Measurements from ENCODE around the gene ARMH1. TPM values are rescaled to one million over a fixed set of nuclear protein-coding genes. Genes with fewer than 3 reads are reported as not detected.
"Not testable (repeated sequence)": the region's sequence is repeated elsewhere in the genome, so short reads cannot be mapped to it uniquely, and the experiment has no call there.

The ARMH1 gene
- total and polyA plus RNA-seq, 3 donors from 2014 or later, result 17.4 to 42.9 (median 29.7) TPM

GRCh38 chr1:44694863-44695478, 20.5 kb downstream of the ARMH1 start:
- Histone ChIP-seq H3K27me3 (no peaks in the 10 kb centered on the region), H3K4me1 (no peaks in the 10 kb centered on the region), H3K27ac (no peak overlapping the region), H3K36me3 (ENCODE audit: low read depth, missing control alignments) (no peaks in the 10 kb centered on the region), H3K4me3 (no peak overlapping the region), H3K9me3 (no peaks in the 10 kb centered on the region)
- no peak for TF ChIP-seq CTCF (IDR thresholded peaks at IDR 0.05)
- TF ChIP-seq POLR2A (IDR thresholded peaks at IDR 0.05), result no peak
- 91 to 94% methylated on average over 7 of the region's 7 CpGs for WGBS, 2 donors
- intact Hi-C loops (cut with DNase I; ENCODE audit: low total_unique reads), result no loop called here
- DNase-seq, result no peak

- intact Hi-C loops (cut with DNase I; ENCODE audit: low total_unique reads), result no loop called here
- H3K4me1 ChIP-seq, result no peaks in the 10 kb centered on the region
- H3K9me3 ChIP-seq, result no peaks in the 10 kb centered on the region
- H3K27me3 ChIP-seq, result no peaks in the 10 kb centered on the region
- no peak overlapping the region for H3K4me3 ChIP-seq
- no peak for DNase-seq
- WGBS, 2 donors, result 87 to 93% methylated on average over 4 of the region's 4 CpGs
- no peaks in the 10 kb centered on the region for H3K36me3 ChIP-seq (ENCODE audit: low read depth, missing control alignments)
- TF ChIP-seq CTCF (IDR thresholded peaks at IDR 0.05) (no peak), POLR2A (IDR thresholded peaks at IDR 0.05) (no peak)
- no peak overlapping the region for H3K27ac ChIP-seq
Observed at GRCh38 chr1:44695671-44696070, 21.2 kb downstream of the ARMH1 start.

- intact Hi-C loops (cut with DNase I; ENCODE audit: low total_unique reads), result no loop called here
- TF ChIP-seq POLR2A (IDR thresholded peaks at IDR 0.05) (no peak), CTCF (IDR thresholded peaks at IDR 0.05) (no peak)
- no peak overlapping the region for H3K27ac ChIP-seq
- WGBS, 2 donors, result 79 to 88% methylated on average over 3 of the region's 3 CpGs
- H3K36me3 ChIP-seq (ENCODE audit: low read depth, missing control alignments), result no peaks in the 10 kb centered on the region
- H3K27me3 ChIP-seq, result no peaks in the 10 kb centered on the region
- DNase-seq, result no peak
- H3K4me3 ChIP-seq, result no peak overlapping the region
- no peaks in the 10 kb centered on the region for H3K9me3 ChIP-seq
- no peaks in the 10 kb centered on the region for H3K4me1 ChIP-seq
Observed at GRCh38 chr1:44696101-44696500, 21.6 kb downstream of the ARMH1 start.

- Histone ChIP-seq H3K4me1 (no peaks in the 10 kb centered on the region), H3K36me3 (ENCODE audit: low read depth, missing control alignments) (no peaks in the 10 kb centered on the region), H3K9me3 (no peaks in the 10 kb centered on the region), H3K27me3 (no peaks in the 10 kb centered on the region), H3K27ac (no peak overlapping the region), H3K4me3 (no peak overlapping the region)
- DNase-seq, result no peak
- WGBS, 2 donors, result 77 to 88% methylated on average over 7 of the region's 7 CpGs
- intact Hi-C loops (cut with DNase I; ENCODE audit: low total_unique reads), result no loop called here
- TF ChIP-seq POLR2A (IDR thresholded peaks at IDR 0.05), result no peak
- no peak for TF ChIP-seq CTCF (IDR thresholded peaks at IDR 0.05)
Observed at GRCh38 chr1:44696789-44697345, 22.4 kb downstream of the ARMH1 start.

DNA sequence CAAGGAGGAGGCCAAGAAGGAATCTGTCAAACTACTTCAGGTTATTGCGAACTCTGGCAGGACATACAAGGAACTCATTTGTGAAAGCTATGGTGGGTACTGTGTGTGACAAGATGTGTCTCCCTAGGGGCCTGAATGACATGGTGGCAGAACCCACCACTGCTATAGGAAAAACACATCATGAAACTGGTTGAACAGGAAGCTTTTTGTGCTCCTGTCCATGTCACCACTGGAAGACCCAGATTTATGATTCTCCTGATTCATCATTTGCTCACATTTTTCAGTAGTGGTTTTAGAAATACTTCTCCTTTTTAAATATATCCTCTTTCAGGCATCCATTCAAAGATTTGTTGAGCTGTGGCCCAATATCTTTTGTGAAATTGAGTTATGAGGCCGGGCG, 23.6 kb downstream of the ARMH1 start:
- H3K27me3 ChIP-seq, result no peaks in the 10 kb centered on the region
- WGBS, 2 donors, result 91 to 98% methylated on average over 3 of the region's 3 CpGs
- intact Hi-C loops (cut with DNase I; ENCODE audit: low total_unique reads), result no loop called here
- H3K27ac ChIP-seq, result no peak overlapping the region
- no peaks in the 10 kb centered on the region for H3K9me3 ChIP-seq
- H3K36me3 ChIP-seq (ENCODE audit: low read depth, missing control alignments), result no peaks in the 10 kb centered on the region
- TF ChIP-seq POLR2A (IDR thresholded peaks at IDR 0.05) (no peak), CTCF (IDR thresholded peaks at IDR 0.05) (no peak)
- no peaks in the 10 kb centered on the region for H3K4me1 ChIP-seq
- no peak overlapping the region for H3K4me3 ChIP-seq
- DNase-seq, result no peak

- H3K36me3 ChIP-seq (ENCODE audit: low read depth, missing control alignments); H3K9me3 ChIP-seq; H3K27me3 ChIP-seq; intact Hi-C loops (cut with DNase I; ENCODE audit: low total_unique reads); H3K4me3 ChIP-seq; DNase-seq; H3K4me1 ChIP-seq; H3K27ac ChIP-seq: not testable (repeated sequence)
- 84 to 90% methylated on average over 9 of the region's 9 CpGs for WGBS, 2 donors
Observed at GRCh38 chr1:44699375-44699774, 24.9 kb downstream of the ARMH1 start.

Data from testis (tissue), 3 donors.